ENCODE results near the gene IDUA. TPM values are rescaled to one million over a fixed set of nuclear protein-coding genes. Genes with fewer than 3 reads are reported as not detected.
"Not testable (repeated sequence)": the region's sequence is repeated elsewhere in the genome, so short reads cannot be mapped to it uniquely, and the experiment has no call there.

The IDUA gene
- total RNA-seq, 2 donors from 2014 or later: 8.9 to 10.2 TPM

GRCh38 chr4:1052231-1052671 lies 65.4 kb downstream of the IDUA start:
- Histone ChIP-seq H3K27me3 (no peaks in the 10 kb centered on the region), H3K4me3 (no peak overlapping the region), H3K4me1 (peaks cover 0 to 16% of the 10 kb centered on the region in 2 donors), H3K27ac (no peak overlapping the region), H3K9me3 (no peaks in the 10 kb centered on the region), H3K36me3 (no peaks in the 10 kb centered on the region)
- DNase-seq (ENCODE audit: low spot score): no peak
- TF ChIP-seq CTCF (IDR thresholded peaks at IDR 0.05): no peak

GRCh38 chr4:1053080-1053661 lies 66.3 kb downstream of the IDUA start:
- Histone ChIP-seq H3K27ac (no peak overlapping the region), H3K4me3 (no peak overlapping the region), H3K4me1 (peaks cover 0 to 8% of the 10 kb centered on the region in 2 donors), H3K36me3 (no peaks in the 10 kb centered on the region), H3K27me3 (no peaks in the 10 kb centered on the region), H3K9me3 (no peaks in the 10 kb centered on the region)
- no peak for TF ChIP-seq CTCF (IDR thresholded peaks at IDR 0.05)
- DNase-seq (ENCODE audit: low spot score): no peak

- not testable (repeated sequence) for H3K36me3 ChIP-seq; DNase-seq (ENCODE audit: low spot score); H3K9me3 ChIP-seq; H3K4me1 ChIP-seq; H3K27ac ChIP-seq; H3K27me3 ChIP-seq; H3K4me3 ChIP-seq
These were observed 67.0 kb downstream of the IDUA start for GRCh38 chr4:1053891-1054290.

Other genes starting within 250 kb of the IDUA start
- 1 to 10 TPM in 1 of 2 donors, under 1 TPM in 1; 0.98 to 2.3 TPM for gene CPLX1, start 160.9 kb upstream of the IDUA start, total RNA-seq
- gene GAK, start 54.7 kb upstream of the IDUA start, total RNA-seq: 10 to 100 TPM; 27.8 to 52.2 TPM
- gene TMEM175, start 54.6 kb upstream of the IDUA start, total RNA-seq: 10 to 100 TPM; 20.2 to 24.0 TPM
- 1 to 10 TPM; 3.1 to 4.8 TPM for gene DGKQ, start 13.5 kb upstream of the IDUA start, total RNA-seq
- gene SLC26A1, start 6.4 kb downstream of the IDUA start, total RNA-seq: not detected
- 10 to 100 TPM; 30.3 to 47.1 TPM for gene FGFRL1, start 24.6 kb downstream of the IDUA start, total RNA-seq
- gene RNF212, start 126.5 kb downstream of the IDUA start, total RNA-seq: 1 to 10 TPM; 1.9 TPM
- gene SPON2, start 185.5 kb downstream of the IDUA start, total RNA-seq: 10 to 100 TPM; 13.0 to 20.8 TPM